ENCODE results near the gene THBS4.

THBS4 gene

DNA sequence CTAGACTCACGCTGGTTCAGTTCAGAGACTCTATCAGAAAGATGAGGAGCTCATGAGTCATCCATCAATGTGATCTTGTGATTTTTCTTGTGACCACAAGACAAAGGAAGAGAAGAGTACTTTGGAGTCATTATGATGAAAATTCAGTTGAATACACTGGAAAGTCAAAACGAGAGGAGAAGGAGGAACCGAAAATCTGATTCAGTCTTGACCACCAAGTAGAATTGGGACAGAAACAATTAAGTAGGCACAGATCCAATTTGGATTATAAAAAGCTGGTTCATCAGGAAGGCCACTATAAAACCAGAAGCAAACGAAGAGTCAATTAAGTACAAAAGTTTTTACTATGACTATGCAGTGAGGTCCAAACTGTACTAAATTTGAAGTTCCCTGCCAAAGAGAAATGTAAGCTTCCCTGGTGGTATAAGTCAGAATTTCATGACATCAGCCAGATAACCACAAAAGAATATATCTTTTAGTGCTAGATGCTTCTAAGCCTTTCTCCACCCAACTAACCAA is 90.9 kb downstream of the THBS4 start:
- Histone ChIP-seq H3K9me3 (ENCODE audit: control insufficient read depth, insufficient read depth, low read depth, low read length) (no peaks in the 10 kb centered on the region), H3K4me1 (ENCODE audit: control insufficient read depth, insufficient read depth, low read length) (no peaks in the 10 kb centered on the region; the same call in 1 of the 2 replicates), H3K27ac (ENCODE audit: extremely low read depth, low read depth, low read length) (no peak overlapping the region), H3K4me3 (ENCODE audit: low read depth, low read length) (no peak overlapping the region), H3K36me3 (ENCODE audit: control insufficient read depth in 2 of 2, insufficient read depth in 1 of 2, low read length in 2 of 2) (no peaks in the 10 kb centered on the region)
- ChIA-PET CTCF (interaction anchor here (0.6 to 1.8 kb wide), 4 partner anchors 13 to 42 kb away, joined by 3 to 6 read pairs (median 4); no protein-coding TSS in a partner anchor), POLR2A (no interaction called here)
- TF ChIP-seq FEZF1 (tag by site-specific recombination; IDR thresholded peaks at IDR 0.05) = no peak
- TF ChIP-seq SETDB1 (IDR thresholded peaks at IDR 0.05; ENCODE audit: insufficient read length, low read length) = no peak
- no peak for TF ChIP-seq ZNF701 (tag by site-specific recombination; IDR thresholded peaks at IDR 0.05)
- no peak for TF ChIP-seq ZNF37A (tag by site-specific recombination; IDR thresholded peaks at IDR 0.05)

DNA sequence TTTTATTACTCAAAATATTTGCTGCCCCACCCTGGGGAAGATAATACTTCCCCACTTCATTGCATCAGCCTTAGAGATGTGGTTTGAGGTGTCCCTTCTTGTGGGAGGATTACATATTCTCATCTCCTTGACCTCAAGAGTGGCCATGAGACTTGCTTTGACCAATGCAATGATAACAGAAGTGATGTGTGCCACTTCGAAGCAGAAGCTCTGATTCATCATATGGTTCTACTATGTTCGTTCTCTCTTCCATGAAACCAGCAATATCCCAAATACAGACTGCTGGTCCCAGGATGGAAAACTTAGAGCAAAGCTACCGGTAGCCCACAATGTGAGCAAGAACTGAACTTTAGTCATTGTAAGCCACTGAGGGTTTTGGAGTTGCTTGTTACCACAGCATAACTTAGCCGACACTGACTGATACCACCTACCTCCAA is 92.0 kb downstream of the THBS4 start:
- H3K9me3 ChIP-seq (ENCODE audit: control insufficient read depth, insufficient read depth, low read depth, low read length) = no peaks in the 10 kb centered on the region
- ChIA-PET POLR2A (no interaction called here), CTCF (no interaction called here)
- no peak overlapping the region for H3K4me3 ChIP-seq (ENCODE audit: low read depth, low read length)
- TF ChIP-seq SP7 (tag by site-specific recombination; IDR thresholded peaks at IDR 0.05) = no peak
- TF ChIP-seq, protein P1, sequence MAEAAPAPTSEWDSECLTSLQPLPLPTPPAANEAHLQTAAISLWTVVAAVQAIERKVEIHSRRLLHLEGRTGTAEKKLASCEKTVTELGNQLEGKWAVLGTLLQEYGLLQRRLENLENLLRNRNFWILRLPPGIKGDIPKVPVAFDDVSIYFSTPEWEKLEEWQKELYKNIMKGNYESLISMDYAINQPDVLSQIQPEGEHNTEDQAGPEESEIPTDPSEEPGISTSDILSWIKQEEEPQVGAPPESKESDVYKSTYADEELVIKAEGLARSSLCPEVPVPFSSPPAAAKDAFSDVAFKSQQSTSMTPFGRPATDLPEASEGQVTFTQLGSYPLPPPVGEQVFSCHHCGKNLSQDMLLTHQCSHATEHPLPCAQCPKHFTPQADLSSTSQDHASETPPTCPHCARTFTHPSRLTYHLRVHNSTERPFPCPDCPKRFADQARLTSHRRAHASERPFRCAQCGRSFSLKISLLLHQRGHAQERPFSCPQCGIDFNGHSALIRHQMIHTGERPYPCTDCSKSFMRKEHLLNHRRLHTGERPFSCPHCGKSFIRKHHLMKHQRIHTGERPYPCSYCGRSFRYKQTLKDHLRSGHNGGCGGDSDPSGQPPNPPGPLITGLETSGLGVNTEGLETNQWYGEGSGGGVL (tag by site-specific recombination; IDR thresholded peaks at IDR 0.05) = no peak
- no peak for TF ChIP-seq KLF16 (tag by site-specific recombination; IDR thresholded peaks at IDR 0.05)
- TF ChIP-seq ZNF169 (tag by site-specific recombination; IDR thresholded peaks at IDR 0.05) = no peak
- no peak for TF ChIP-seq MZF1 (tag by site-specific recombination; IDR thresholded peaks at IDR 0.05; ENCODE audit: borderline replicate concordance)
- TF ChIP-seq ZNF621 (tag by site-specific recombination; IDR thresholded peaks at IDR 0.05) = no peak
- TF ChIP-seq, protein P2, sequence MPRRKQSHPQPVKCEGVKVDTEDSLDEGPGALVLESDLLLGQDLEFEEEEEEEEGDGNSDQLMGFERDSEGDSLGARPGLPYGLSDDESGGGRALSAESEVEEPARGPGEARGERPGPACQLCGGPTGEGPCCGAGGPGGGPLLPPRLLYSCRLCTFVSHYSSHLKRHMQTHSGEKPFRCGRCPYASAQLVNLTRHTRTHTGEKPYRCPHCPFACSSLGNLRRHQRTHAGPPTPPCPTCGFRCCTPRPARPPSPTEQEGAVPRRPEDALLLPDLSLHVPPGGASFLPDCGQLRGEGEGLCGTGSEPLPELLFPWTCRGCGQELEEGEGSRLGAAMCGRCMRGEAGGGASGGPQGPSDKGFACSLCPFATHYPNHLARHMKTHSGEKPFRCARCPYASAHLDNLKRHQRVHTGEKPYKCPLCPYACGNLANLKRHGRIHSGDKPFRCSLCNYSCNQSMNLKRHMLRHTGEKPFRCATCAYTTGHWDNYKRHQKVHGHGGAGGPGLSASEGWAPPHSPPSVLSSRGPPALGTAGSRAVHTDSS (tag by site-specific recombination; IDR thresholded peaks at IDR 0.05) = no peak
- TF ChIP-seq, protein P3, sequence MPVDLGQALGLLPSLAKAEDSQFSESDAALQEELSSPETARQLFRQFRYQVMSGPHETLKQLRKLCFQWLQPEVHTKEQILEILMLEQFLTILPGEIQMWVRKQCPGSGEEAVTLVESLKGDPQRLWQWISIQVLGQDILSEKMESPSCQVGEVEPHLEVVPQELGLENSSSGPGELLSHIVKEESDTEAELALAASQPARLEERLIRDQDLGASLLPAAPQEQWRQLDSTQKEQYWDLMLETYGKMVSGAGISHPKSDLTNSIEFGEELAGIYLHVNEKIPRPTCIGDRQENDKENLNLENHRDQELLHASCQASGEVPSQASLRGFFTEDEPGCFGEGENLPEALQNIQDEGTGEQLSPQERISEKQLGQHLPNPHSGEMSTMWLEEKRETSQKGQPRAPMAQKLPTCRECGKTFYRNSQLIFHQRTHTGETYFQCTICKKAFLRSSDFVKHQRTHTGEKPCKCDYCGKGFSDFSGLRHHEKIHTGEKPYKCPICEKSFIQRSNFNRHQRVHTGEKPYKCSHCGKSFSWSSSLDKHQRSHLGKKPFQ (tag by site-specific recombination; IDR thresholded peaks at IDR 0.05) = no peak
- TF ChIP-seq ZSCAN23 (tag by site-specific recombination; IDR thresholded peaks at IDR 0.05) = no peak
- TF ChIP-seq ZBTB8A (tag by site-specific recombination; IDR thresholded peaks at IDR 0.05) = no peak
- no peak for TF ChIP-seq ZNF341 (tag by site-specific recombination; IDR thresholded peaks at IDR 0.05; ENCODE audit: low read depth)
- TF ChIP-seq ZNF2 (tag by site-specific recombination; IDR thresholded peaks at IDR 0.05) = no peak
- no peak for TF ChIP-seq GLI2 (tag by site-specific recombination; IDR thresholded peaks at IDR 0.05; ENCODE audit: borderline replicate concordance, low read depth)
- TF ChIP-seq ZNF211 (tag by site-specific recombination; IDR thresholded peaks at IDR 0.05; ENCODE audit: low read depth) = no peak
- no peak for TF ChIP-seq BCL11A (tag by site-specific recombination; IDR thresholded peaks at IDR 0.05; ENCODE audit: low read depth)
- TF ChIP-seq, protein P4, sequence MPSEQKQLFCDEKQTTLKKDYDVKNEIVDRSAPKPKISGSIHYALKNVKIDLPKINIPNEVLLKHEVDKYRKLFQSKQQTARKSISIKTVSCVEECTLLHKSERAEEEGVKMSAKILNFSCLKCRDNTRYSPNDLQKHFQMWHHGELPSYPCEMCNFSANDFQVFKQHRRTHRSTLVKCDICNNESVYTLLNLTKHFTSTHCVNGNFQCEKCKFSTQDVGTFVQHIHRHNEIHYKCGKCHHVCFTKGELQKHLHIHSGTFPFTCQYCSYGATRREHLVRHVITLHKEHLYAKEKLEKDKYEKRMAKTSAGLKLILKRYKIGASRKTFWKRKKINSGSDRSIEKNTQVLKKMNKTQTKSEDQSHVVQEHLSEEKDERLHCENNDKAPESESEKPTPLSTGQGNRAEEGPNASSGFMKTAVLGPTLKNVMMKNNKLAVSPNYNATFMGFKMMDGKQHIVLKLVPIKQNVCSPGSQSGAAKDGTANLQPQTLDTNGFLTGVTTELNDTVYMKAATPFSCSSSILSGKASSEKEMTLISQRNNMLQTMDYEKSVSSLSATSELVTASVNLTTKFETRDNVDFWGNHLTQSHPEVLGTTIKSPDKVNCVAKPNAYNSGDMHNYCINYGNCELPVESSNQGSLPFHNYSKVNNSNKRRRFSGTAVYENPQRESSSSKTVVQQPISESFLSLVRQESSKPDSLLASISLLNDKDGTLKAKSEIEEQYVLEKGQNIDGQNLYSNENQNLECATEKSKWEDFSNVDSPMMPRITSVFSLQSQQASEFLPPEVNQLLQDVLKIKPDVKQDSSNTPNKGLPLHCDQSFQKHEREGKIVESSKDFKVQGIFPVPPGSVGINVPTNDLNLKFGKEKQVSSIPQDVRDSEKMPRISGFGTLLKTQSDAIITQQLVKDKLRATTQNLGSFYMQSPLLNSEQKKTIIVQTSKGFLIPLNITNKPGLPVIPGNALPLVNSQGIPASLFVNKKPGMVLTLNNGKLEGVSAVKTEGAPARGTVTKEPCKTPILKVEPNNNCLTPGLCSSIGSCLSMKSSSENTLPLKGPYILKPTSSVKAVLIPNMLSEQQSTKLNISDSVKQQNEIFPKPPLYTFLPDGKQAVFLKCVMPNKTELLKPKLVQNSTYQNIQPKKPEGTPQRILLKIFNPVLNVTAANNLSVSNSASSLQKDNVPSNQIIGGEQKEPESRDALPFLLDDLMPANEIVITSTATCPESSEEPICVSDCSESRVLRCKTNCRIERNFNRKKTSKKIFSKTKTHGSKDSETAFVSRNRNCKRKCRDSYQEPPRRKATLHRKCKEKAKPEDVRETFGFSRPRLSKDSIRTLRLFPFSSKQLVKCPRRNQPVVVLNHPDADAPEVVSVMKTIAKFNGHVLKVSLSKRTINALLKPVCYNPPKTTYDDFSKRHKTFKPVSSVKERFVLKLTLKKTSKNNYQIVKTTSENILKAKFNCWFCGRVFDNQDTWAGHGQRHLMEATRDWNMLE (tag by site-specific recombination; conservative IDR thresholded peaks at IDR 0.05; ENCODE audit: low read depth) = no peak
- TF ChIP-seq ZNF560 (tag by site-specific recombination; IDR thresholded peaks at IDR 0.05; ENCODE audit: borderline replicate concordance) = no peak
- no peak overlapping the region for H3K27ac ChIP-seq (ENCODE audit: extremely low read depth, low read depth, low read length)
- no peaks in the 10 kb centered on the region for H3K36me3 ChIP-seq (ENCODE audit: control insufficient read depth in 2 of 2, insufficient read depth in 1 of 2, low read length in 2 of 2)
- no peaks in the 10 kb centered on the region; the same call in 1 of the 2 replicates for H3K4me1 ChIP-seq (ENCODE audit: control insufficient read depth, insufficient read depth, low read length)

Data from HEK293 (cell line).